Thoracic aorta (tissue), 2 donors: ENCODE measurements around the gene CATSPERZ. TPM values are rescaled to one million over a fixed set of nuclear protein-coding genes. Genes with fewer than 3 reads are reported as not detected.

Experiments
- ATAC-seq: fragments of 150-250 bp; one replicate; pipeline ENCODE4 v1.8.0; 2017; ENCODE audit warnings: low read depth; ENCODE audit not compliant: insufficient number of reproducible peaks, low FRiP score
- DNase-seq: peaks from one replicate; pipeline ENCODE4 v3.0.0-alpha.2; 2020; ENCODE audit warnings: low spot score
- H3K27ac ChIP-seq, 2 donors: fragments of 200-600 bp; sonication (generic); 1 replicate in 1 of 2; 2 replicates in 1 of 2; pipeline ENCODE4 v1.5.1; 2016; ENCODE audit warnings: mild to moderate bottlenecking in 2 of 2, moderate library complexity in 2 of 2
- H3K27me3 ChIP-seq: fragments of 200-600 bp; sonication (generic); replicated peaks from 2 replicates; pipeline ENCODE4 v1.6.0; 2016; ENCODE audit warnings: mild to moderate bottlenecking; ENCODE audit not compliant: insufficient read depth
- H3K36me3 ChIP-seq: fragments of 200-600 bp; sonication (generic); one replicate; pipeline ENCODE4 v1.5.1; 2016
- H3K4me1 ChIP-seq, 2 donors: fragments of 200-600 bp; sonication (generic); 1 replicate in 1 of 2; 2 replicates in 1 of 2; pipeline versions ENCODE4 v1.5.1 to v1.6.0; 2016; ENCODE audit warnings: low read depth in 2 of 2, mild to moderate bottlenecking in 1 of 2; ENCODE audit not compliant: control insufficient read depth in 1 of 2
- H3K4me3 ChIP-seq: fragments of 200-600 bp; sonication (generic); 2 replicates; pipeline ENCODE4 v1.5.1; 2016; ENCODE audit warnings: mild to moderate bottlenecking
- H3K9me3 ChIP-seq: fragments of 200-600 bp; sonication (generic); 2 replicates; pipeline ENCODE4 v1.5.1; 2016
- CTCF ChIP-seq: fragments of 200-600 bp; sonication (generic); IDR thresholded peaks from one replicate; pipeline ENCODE4 v1.5.1; 2019; ENCODE audit warnings: antibody characterized with exemption
- total RNA-seq, 2 donors: library from RNA; depleted of rRNA; stranded (reverse); fragments of >200 nt; gene quantifications; one replicate each; pipeline versions ENCODE4 v1.1.0 to v1.2.3, GENCODE V29; 2016

CATSPERZ gene
- total RNA-seq, 2 donors from 2014 or later, result not detected

GRCh38 chr11:64256300-64256699 is 43.9 kb upstream of the CATSPERZ start:
- Histone ChIP-seq H3K4me3 (no peak overlapping the region), H3K4me1 (peaks cover 14 to 23% of the 10 kb centered on the region in 2 donors), H3K27ac (no peak overlapping the region), H3K27me3 (no peaks in the 10 kb centered on the region), H3K9me3 (no peaks in the 10 kb centered on the region), H3K36me3 (peaks cover 35% of the 10 kb centered on the region)
- no peak for ATAC-seq
- TF ChIP-seq CTCF, result no peak
- DNase-seq, result no peak

DNA sequence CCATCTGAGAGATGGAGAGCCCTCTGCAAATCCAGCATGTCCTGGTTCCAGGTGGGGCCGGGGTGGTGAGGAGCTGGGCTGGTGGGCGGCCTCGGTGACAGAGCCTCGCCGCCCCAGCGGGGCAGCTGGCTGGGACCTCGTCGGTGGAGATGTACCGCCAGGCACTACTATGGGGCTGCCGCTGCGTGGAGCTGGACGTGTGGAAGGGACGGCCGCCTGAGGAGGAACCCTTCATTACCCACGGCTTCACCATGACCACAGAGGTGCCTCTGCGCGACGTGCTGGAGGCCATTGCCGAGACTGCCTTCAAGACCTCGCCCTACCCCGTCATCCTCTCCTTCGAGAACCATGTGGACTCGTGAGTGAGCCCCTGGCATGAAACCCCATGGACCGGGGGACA is 41.8 kb upstream of the CATSPERZ start:
- ATAC-seq, result no peak
- Histone ChIP-seq H3K27me3 (no peaks in the 10 kb centered on the region), H3K9me3 (no peaks in the 10 kb centered on the region), H3K27ac (no peak overlapping the region), H3K4me1 (peaks cover under 1 to 6% of the 10 kb centered on the region in 2 donors), H3K4me3 (no peak overlapping the region), H3K36me3 (peaks cover 56% of the 10 kb centered on the region)
- no peak for TF ChIP-seq CTCF
- DNase-seq, result no peak

DNA sequence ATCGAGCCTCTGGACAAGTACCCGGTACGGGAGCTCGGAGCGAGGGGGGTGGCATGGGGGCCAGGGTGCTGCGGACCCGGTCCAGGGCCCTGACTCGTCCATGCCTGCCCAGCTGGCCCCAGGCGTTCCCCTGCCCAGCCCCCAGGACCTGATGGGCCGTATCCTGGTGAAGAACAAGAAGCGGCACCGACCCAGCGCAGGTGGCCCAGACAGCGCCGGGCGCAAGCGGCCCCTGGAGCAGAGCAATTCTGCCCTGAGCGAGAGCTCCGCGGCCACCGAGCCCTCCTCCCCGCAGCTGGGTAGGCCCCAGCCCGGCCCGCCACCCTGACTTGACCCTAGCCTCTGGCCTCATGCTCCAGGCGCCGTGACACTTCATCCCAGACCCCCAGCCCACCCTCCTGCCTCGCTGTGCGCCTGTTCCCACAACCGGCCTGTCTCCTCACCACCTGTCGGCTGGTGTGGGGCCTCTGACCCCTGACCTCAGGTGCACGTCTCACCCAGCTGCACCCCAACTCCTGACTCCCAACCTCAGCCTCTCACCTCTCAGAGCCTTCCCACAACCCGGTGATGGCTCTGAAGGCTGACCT is 41.1 kb upstream of the CATSPERZ start:
- H3K27ac ChIP-seq, result no peak overlapping the region

DNA sequence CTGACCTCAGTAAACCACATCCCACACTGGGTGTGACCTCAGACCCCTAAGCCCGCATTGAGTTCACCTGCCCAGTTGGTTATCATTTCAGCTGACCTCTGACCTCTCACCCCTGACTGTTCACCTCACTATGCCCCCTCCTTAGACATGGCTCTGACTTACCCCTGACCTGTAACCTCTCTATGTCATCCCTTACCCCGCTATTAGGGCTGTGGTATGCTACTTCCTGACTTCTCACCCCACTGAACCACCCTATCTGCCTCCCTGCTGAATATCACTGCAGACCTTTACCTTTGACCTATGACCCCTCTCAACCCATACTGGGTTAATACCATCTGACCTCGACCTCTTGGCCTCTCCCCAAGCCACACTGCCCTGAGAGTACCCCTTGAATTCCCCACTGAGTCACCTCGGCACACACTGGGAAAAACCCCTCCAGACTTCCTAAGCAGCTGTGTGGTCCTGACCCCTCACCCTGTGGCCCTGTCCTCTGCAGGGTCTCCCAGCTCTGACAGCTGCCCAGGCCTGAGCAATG is 40.6 kb upstream of the CATSPERZ start:
- Histone ChIP-seq H3K4me3 (no peak overlapping the region), H3K36me3 (peaks cover 67% of the 10 kb centered on the region), H3K9me3 (no peaks in the 10 kb centered on the region), H3K27ac (no peak overlapping the region), H3K4me1 (no peaks in the 10 kb centered on the region), H3K27me3 (no peaks in the 10 kb centered on the region)
- no peak for TF ChIP-seq CTCF
- ATAC-seq (no peak), DNase-seq (no peak)

More for the DNA sequence above, 41.1 kb upstream of the CATSPERZ start:
- H3K9me3 ChIP-seq, result no peaks in the 10 kb centered on the region
- DNase-seq, result no peak
- no peak for ATAC-seq
- H3K27me3 ChIP-seq, result no peaks in the 10 kb centered on the region
- peaks cover 62% of the 10 kb centered on the region for H3K36me3 ChIP-seq
- H3K4me3 ChIP-seq, result no peak overlapping the region
- TF ChIP-seq CTCF, result no peak
- H3K4me1 ChIP-seq, result no peaks in the 10 kb centered on the region

- TF ChIP-seq CTCF, result no peak
- ATAC-seq (no peak), DNase-seq (no peak)
- no peaks in the 10 kb centered on the region for H3K27me3 ChIP-seq
- H3K4me3 ChIP-seq, result no peak overlapping the region
- peaks cover 68% of the 10 kb centered on the region for H3K36me3 ChIP-seq
- H3K4me1 ChIP-seq, result no peaks in the 10 kb centered on the region
- H3K27ac ChIP-seq, result no peak overlapping the region
- H3K9me3 ChIP-seq, result no peaks in the 10 kb centered on the region
Observed at GRCh38 chr11:64260147-64260708, 39.9 kb upstream of the CATSPERZ start.
